ENCODE results near the gene KPNA6. TPM values are rescaled to one million over a fixed set of nuclear protein-coding genes. Genes with fewer than 3 reads are reported as not detected.
A peak's percentile ranks its signal among the peaks of the same experiment; 100 is the strongest.

KPNA6 gene
- total and polyA plus RNA-seq, 9 of the 15 experiments (the other 6 are each of a cell fraction or from before 2014, with no cell fraction given) = 20.1 to 54.6 (median 32.2) TPM

GRCh38 chr1:32127409-32128198 lies 19.7 kb downstream of the KPNA6 start (continued):
- TF ChIP-seq CHAMP1 (IDR thresholded peaks at IDR 0.05) (peak; percentile 91), CCAR2 (IDR thresholded peaks at IDR 0.05; ENCODE audit: low read depth, low read length) (no peak), ZNF316 (IDR thresholded peaks at IDR 0.05) (peak; percentile 81), USF2 (CRISPR knock-in tag; IDR thresholded peaks at IDR 0.05) (no peak), BRCA1 (IDR thresholded peaks at IDR 0.05) (no peak), BRCA1 (CRISPR knock-in tag; IDR thresholded peaks at IDR 0.05) (no peak), BRD9 (IDR thresholded peaks at IDR 0.05; ENCODE audit: low read depth, partially characterized antibody) (peak; percentile 48), YY1 (IDR thresholded peaks at IDR 0.05; ENCODE audit: borderline replicate concordance in 1 of 3, control insufficient read depth in 1 of 3, extremely low read depth in 1 of 3, insufficient read depth in 3 of 3, insufficient read length in 1 of 3, insufficient replicate concordance in 2 of 3, low read depth in 1 of 3, low read length in 2 of 3) (no peak), ZNF655 (CRISPR knock-in tag; IDR thresholded peaks at IDR 0.05) (no peak), CLOCK (CRISPR knock-in tag; IDR thresholded peaks at IDR 0.05; ENCODE audit: borderline replicate concordance) (no peak), STAT5A (IDR thresholded peaks at IDR 0.05; ENCODE audit: borderline replicate concordance, low read length) (peak; percentile 65; the same call in 1 of the 2 replicates), BACH1 (tag; IDR thresholded peaks at IDR 0.05) (no peak), POLR2AphosphoS5 (IDR thresholded peaks at IDR 0.05; ENCODE audit: control insufficient read depth, insufficient read depth, low read depth, low read length) (peak; percentile 58; the same call in 1 of the 2 replicates)
- TF ChIP-seq, protein P1, sequence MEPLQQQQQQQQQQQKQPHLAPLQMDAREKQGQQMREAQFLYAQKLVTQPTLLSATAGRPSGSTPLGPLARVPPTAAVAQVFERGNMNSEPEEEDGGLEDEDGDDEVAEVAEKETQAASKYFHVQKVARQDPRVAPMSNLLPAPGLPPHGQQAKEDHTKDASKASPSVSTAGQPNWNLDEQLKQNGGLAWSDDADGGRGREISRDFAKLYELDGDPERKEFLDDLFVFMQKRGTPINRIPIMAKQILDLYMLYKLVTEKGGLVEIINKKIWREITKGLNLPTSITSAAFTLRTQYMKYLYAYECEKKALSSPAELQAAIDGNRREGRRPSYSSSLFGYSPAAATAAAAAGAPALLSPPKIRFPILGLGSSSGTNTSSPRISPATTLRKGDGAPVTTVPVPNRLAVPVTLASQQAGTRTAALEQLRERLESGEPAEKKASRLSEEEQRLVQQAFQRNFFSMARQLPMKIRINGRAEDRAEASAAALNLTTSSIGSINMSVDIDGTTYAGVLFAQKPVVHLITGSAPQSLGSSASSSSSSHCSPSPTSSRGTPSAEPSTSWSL (CRISPR knock-in tag; IDR thresholded peaks at IDR 0.05; ENCODE audit: borderline replicate concordance) = no peak
- TF ChIP-seq, protein P2, sequence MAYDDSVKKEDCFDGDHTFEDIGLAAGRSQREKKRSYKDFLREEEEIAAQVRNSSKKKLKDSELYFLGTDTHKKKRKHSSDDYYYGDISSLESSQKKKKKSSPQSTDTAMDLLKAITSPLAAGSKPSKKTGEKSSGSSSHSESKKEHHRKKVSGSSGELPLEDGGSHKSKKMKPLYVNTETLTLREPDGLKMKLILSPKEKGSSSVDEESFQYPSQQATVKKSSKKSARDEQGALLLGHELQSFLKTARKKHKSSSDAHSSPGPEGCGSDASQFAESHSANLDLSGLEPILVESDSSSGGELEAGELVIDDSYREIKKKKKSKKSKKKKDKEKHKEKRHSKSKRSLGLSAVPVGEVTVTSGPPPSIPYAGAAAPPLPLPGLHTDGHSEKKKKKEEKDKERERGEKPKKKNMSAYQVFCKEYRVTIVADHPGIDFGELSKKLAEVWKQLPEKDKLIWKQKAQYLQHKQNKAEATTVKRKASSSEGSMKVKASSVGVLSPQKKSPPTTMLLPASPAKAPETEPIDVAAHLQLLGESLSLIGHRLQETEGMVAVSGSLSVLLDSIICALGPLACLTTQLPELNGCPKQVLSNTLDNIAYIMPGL (CRISPR knock-in tag; IDR thresholded peaks at IDR 0.05) = no peak
